HepG2 (cell line): ENCODE data around the gene ORC2. TPM values are rescaled to one million over a fixed set of nuclear protein-coding genes. Genes with fewer than 3 reads are reported as not detected.

ENCODE experiments used
- CEBPG ChIP-seq: IDR thresholded peaks from 2 replicates; pipeline ENCODE4 v1.6.1; 2016
- HMGA1 ChIP-seq: sonication (generic); formaldehyde crosslinking; conservative IDR thresholded peaks from 2 replicates; pipeline ENCODE4 v1.4.0; 2020; ENCODE audit warnings: missing genetic modification reagents
- NCOA2 ChIP-seq: sonication (generic); formaldehyde crosslinking; IDR thresholded peaks from 2 replicates; pipeline ENCODE4 v1.8.0; 2022; ENCODE audit warnings: inconsistent platforms
- NFIB ChIP-seq: sonication (generic); formaldehyde crosslinking; IDR thresholded peaks from 2 replicates; pipeline ENCODE4 v1.9.0; 2021; ENCODE audit warnings: missing genetic modification reagents, mild to moderate bottlenecking, borderline replicate concordance
- PATZ1 ChIP-seq: sonication (generic); formaldehyde crosslinking; IDR thresholded peaks from 2 replicates; pipeline ENCODE4 v1.4.0; 2020; ENCODE audit warnings: missing genetic modification reagents
- PCBP2 ChIP-seq: fragments of 200-400 bp; formaldehyde crosslinking; optimal IDR thresholded peaks from 2 replicates; pipeline ENCODE3; 2018; ENCODE audit warnings: low read length, low read depth; ENCODE audit not compliant: poor library complexity, severe bottlenecking
- REST ChIP-seq, 2 experiments: IDR thresholded peaks; 2 replicates each; pipeline ENCODE4 v1.6.1; 2011 to 2012; ENCODE audit warnings: low read length in 2 of 2, borderline replicate concordance in 1 of 2, low read depth in 1 of 2, mild to moderate bottlenecking in 1 of 2, moderate library complexity in 1 of 2
- TCF7 ChIP-seq: sonication (generic); IDR thresholded peaks from 2 replicates; pipeline ENCODE4 v1.6.1; 2016; ENCODE audit warnings: antibody characterized with exemption, low read depth
- ZBTB49 ChIP-seq: sonication (generic); formaldehyde crosslinking; IDR thresholded peaks from 2 replicates; pipeline ENCODE4 v1.4.0; 2020; ENCODE audit warnings: missing genetic modification reagents, borderline replicate concordance
- ZFP36L2 ChIP-seq: sonication (generic); formaldehyde crosslinking; IDR thresholded peaks from 2 replicates; pipeline ENCODE4 v1.4.0; 2020; ENCODE audit warnings: missing genetic modification reagents
- ZKSCAN5 ChIP-seq: sonication (generic); formaldehyde crosslinking; IDR thresholded peaks from 2 replicates; pipeline ENCODE4 v1.5.1; 2020; ENCODE audit warnings: mild to moderate bottlenecking, missing genetic modification reagents
- ZNF337 ChIP-seq: sonication (generic); formaldehyde crosslinking; IDR thresholded peaks from 2 replicates; pipeline ENCODE4 v1.5.1; 2020; ENCODE audit warnings: missing genetic modification reagents, low read depth, mild to moderate bottlenecking, borderline replicate concordance
- ZNF546 ChIP-seq: sonication (generic); formaldehyde crosslinking; conservative IDR thresholded peaks from 2 replicates; pipeline ENCODE4 v1.8.1; 2023; ENCODE audit warnings: mild to moderate bottlenecking, missing genetic modification reagents
- ZNF569 ChIP-seq: sonication (generic); formaldehyde crosslinking; IDR thresholded peaks from 2 replicates; pipeline ENCODE4 v1.5.0; 2020; ENCODE audit warnings: mild to moderate bottlenecking, missing genetic modification reagents, moderate library complexity, borderline replicate concordance
- ZNF678 ChIP-seq: sonication (generic); formaldehyde crosslinking; IDR thresholded peaks from 2 replicates; pipeline ENCODE4 v1.4.0; 2020; ENCODE audit warnings: mild to moderate bottlenecking, missing genetic modification reagents
- polyA plus RNA-seq, 8 experiments: library from polyadenylated mRNA; depleted of rRNA in 3 of 8; stranded (reverse) in 7 of 8; unstranded in 1 of 8; fragments of >200 nt; fragmentation: Illumina TruSeq in 4 of 8; extraction: Trizol in 4 of 8; gene quantifications; 2 replicates each; pipeline versions ENCODE4 v1.2.1 to v1.2.3, GENCODE V29; 2011 to 2016; ENCODE audit warnings: low read depth in 4 of 8, missing spikeins in 1 of 8, mixed read lengths in 1 of 8; ENCODE audit not compliant: insufficient read depth in 1 of 8
- total RNA-seq, 5 experiments: library from RNA; depleted of rRNA; stranded (reverse); fragments of >200 nt; fragmentation: Illumina TruSeq; extraction: Trizol; gene quantifications; 2 replicates each; pipeline ENCODE4 v1.2.3, GENCODE V29; 2016; ENCODE audit warnings: low read depth in 1 of 5
- TF ChIP-seq, protein P1 (sequence below): sonication (generic); formaldehyde crosslinking; IDR thresholded peaks from 2 replicates; pipeline ENCODE4 v1.4.0; 2020; ENCODE audit warnings: missing genetic modification reagents, borderline replicate concordance

Gene ORC2
- total and polyA plus RNA-seq, 2 of the 13 experiments (the other 11 are each of a cell fraction or from before 2014, with no cell fraction given) = 19.3 to 73.5 TPM

GRCh38 chr2:200930947-200931626 lies 32.4 kb downstream of the ORC2 start (continued):
- TF ChIP-seq PATZ1 (no peak), ZFP36L2 (CRISPR knock-in tag) (no peak), NCOA2 (CRISPR knock-in tag) (0 out of 2 replicates have a peak, but pooled peaks have one; percentile 13), ZBTB49 (CRISPR knock-in tag) (no peak), PCBP2 (no peak), CEBPG (CRISPR knock-in tag) (peak; percentile 69), ZNF569 (CRISPR knock-in tag) (no peak), HMGA1 (CRISPR knock-in tag) (no peak), REST (IDR thresholded peaks at IDR 0.05; ENCODE audit: borderline replicate concordance in 1 of 2, low read depth in 1 of 2, low read length in 2 of 2) (no peak), ZNF337 (no peak), ZNF546 (CRISPR knock-in tag) (no peak), ZNF678 (CRISPR knock-in tag) (no peak), NFIB (CRISPR knock-in tag) (no peak), TCF7 (peak; percentile 38; the same call in 1 of the 2 replicates), ZKSCAN5 (no peak)
- TF ChIP-seq, protein P1, sequence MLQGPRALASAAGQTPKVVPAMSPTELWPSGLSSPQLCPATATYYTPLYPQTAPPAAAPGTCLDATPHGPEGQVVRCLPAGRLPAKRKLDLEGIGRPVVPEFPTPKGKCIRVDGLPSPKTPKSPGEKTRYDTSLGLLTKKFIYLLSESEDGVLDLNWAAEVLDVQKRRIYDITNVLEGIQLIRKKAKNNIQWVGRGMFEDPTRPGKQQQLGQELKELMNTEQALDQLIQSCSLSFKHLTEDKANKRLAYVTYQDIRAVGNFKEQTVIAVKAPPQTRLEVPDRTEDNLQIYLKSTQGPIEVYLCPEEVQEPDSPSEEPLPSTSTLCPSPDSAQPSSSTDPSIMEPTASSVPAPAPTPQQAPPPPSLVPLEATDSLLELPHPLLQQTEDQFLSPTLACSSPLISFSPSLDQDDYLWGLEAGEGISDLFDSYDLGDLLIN (CRISPR knock-in tag) = no peak
